ENCODE data around the gene SLC16A5.

- no peak for TF ChIP-seq POLR2A (IDR thresholded peaks at IDR 0.05)
- no peak for TF ChIP-seq CTCF (IDR thresholded peaks at IDR 0.05)
These were observed 41.1 kb downstream of the SLC16A5 start for GRCh38 chr17:75128694-75129505.
